ENCODE data around the gene GCKR.
A peak's percentile ranks its signal among the peaks of the same experiment; 100 is the strongest.
"Not testable (repeated sequence)": the region's sequence is repeated elsewhere in the genome, so short reads cannot be mapped to it uniquely, and the experiment has no call there.

Gene GCKR

GRCh38 chr2:27520316-27520715, 23.7 kb downstream of the GCKR start:
- no peak for TF ChIP-seq CTCF (conservative IDR thresholded peaks at IDR 0.05; ENCODE audit: low read depth)
- ChIA-PET CTCF (interaction anchor here (0.6 kb wide), 1 partner anchor 29 kb away, joined by 3 read pairs; no protein-coding TSS in a partner anchor), POLR2A (ENCODE audit: low non-redundant PET) (no interaction called here)
- no peak overlapping the region for H3K27ac ChIP-seq
- DNase-seq (ENCODE audit: low spot score): no peak

- CTCF ChIA-PET: interaction anchor here (0.6 kb wide), 1 partner anchor 1375 kb away, joined by 3 read pairs; no protein-coding TSS in a partner anchor
- POLR2A ChIA-PET (ENCODE audit: low non-redundant PET): no interaction called here
- no peak for DNase-seq (ENCODE audit: low spot score)
- no peak overlapping the region for H3K27ac ChIP-seq
- no peak for TF ChIP-seq CTCF (conservative IDR thresholded peaks at IDR 0.05; ENCODE audit: low read depth)
Observed at GRCh38 chr2:27522400-27522945, 25.8 kb downstream of the GCKR start.

- no peak overlapping the region for H3K27ac ChIP-seq
- ChIA-PET CTCF (no interaction called here), POLR2A (ENCODE audit: low non-redundant PET) (no interaction called here)
- no peak for TF ChIP-seq CTCF (conservative IDR thresholded peaks at IDR 0.05; ENCODE audit: low read depth)
- peak; percentile 67 for DNase-seq (ENCODE audit: low spot score)
Observed at GRCh38 chr2:27527182-27527581, 30.5 kb downstream of the GCKR start.

- POLR2A ChIA-PET (ENCODE audit: low non-redundant PET): no interaction called here
- CTCF ChIA-PET: interaction anchor here (0.6 kb wide), 1 partner anchor 14 kb away, joined by 3 read pairs; no protein-coding TSS in a partner anchor
Observed at GRCh38 chr2:27531983-27532382, 35.3 kb downstream of the GCKR start.

GRCh38 chr2:27537287-27537686, 40.6 kb downstream of the GCKR start:
- POLR2A ChIA-PET (ENCODE audit: low non-redundant PET): no interaction called here
- no peak for TF ChIP-seq CTCF (conservative IDR thresholded peaks at IDR 0.05; ENCODE audit: low read depth)
- DNase-seq (ENCODE audit: low spot score): no peak
- H3K27ac ChIP-seq: no peak overlapping the region
- CTCF ChIA-PET: interaction anchor here (0.6 kb wide), 2 partner anchors 12 to 85 kb away, joined by 3 to 7 read pairs; no protein-coding TSS in a partner anchor

More at GRCh38 chr2:27531983-27532382, 35.3 kb downstream of the GCKR start:
- no peak for TF ChIP-seq CTCF (conservative IDR thresholded peaks at IDR 0.05; ENCODE audit: low read depth)
- no peak overlapping the region for H3K27ac ChIP-seq
- DNase-seq (ENCODE audit: low spot score): no peak

- H3K27ac ChIP-seq; DNase-seq (ENCODE audit: low spot score); CTCF ChIA-PET; POLR2A ChIA-PET (ENCODE audit: low non-redundant PET): not testable (repeated sequence)
Observed at GRCh38 chr2:27538839-27539450, 42.3 kb downstream of the GCKR start.

GRCh38 chr2:27539649-27540048, 43.0 kb downstream of the GCKR start:
- POLR2A ChIA-PET (ENCODE audit: low non-redundant PET); CTCF ChIA-PET; DNase-seq (ENCODE audit: low spot score); H3K27ac ChIP-seq: not testable (repeated sequence)

All from RWPE1 (cell line).